K562 (cell line): ENCODE data around the gene EVC. TPM values are rescaled to one million over a fixed set of nuclear protein-coding genes. Genes with fewer than 3 reads are reported as not detected.

ENCODE experiments used
- ATAC-seq: fragments of 200-7000 bp; cut with Tn5 transposase; 3 replicates; pipeline ENCODE4 v1.9.1; 2020; ENCODE audit warnings: moderate library complexity
- BruUV-seq: library from RNA; stranded (reverse); fragments of 400-500 nt; replicated peaks from 2 replicates; lab custom pipeline; 2021; lab: Mats Ljungman, UMichigan
- CTCF ChIA-PET: fragments of 300-600 bp; formaldehyde crosslinking; extraction: SDS; loops from one replicate; lab custom pipeline; 2021; ENCODE audit warnings: low intra/inter-chr PET ratio; lab: Yijun Ruan, JAX
- POLR2A ChIA-PET: fragments of 300-600, 350-650 bp; sonication (Branson Sonifier 250); formaldehyde crosslinking; extraction: SDS; loops from one replicate; lab custom pipeline; 2021; ENCODE audit warnings: antibody characterized with exemption, inconsistent platforms; lab: Yijun Ruan, JAX
- DNase-seq, 4 experiments: peaks; one replicate each; pipeline versions ENCODE4 v3.0.0 to v3.0.0-alpha.2; 2011 to 2018; ENCODE audit warnings: low spot score in 3 of 4, mixed read lengths in 3 of 4; ENCODE audit errors: extremely low read depth in 1 of 4
- FAIRE-seq: peaks from 2 replicates; lab custom pipeline; 2011; peaks lifted over from hg19 to GRCh38; lab: Jason Lieb, UNC
- H2AFZ ChIP-seq: 2 replicates; pipeline ENCODE4 v1.6.0; 2011; ENCODE audit warnings: low read depth, low read length, control low read depth, inconsistent platforms
- H3K27ac ChIP-seq: fragments of 200-600 bp; 3 replicates; pipeline ENCODE4 v1.8.0; 2011; ENCODE audit warnings: low read depth, mild to moderate bottlenecking, control low read depth, inconsistent platforms, low read length, moderate library complexity, mixed read lengths; ENCODE audit errors: extremely low read depth
- H3K27me3 ChIP-seq, 2 experiments: fragments of 300-600 bp in 1 of 2; 2 replicates in 1 of 2; 3 replicates in 1 of 2; pipeline versions ENCODE4 v1.6.0 to v1.8.0; 2011; ENCODE audit warnings: inconsistent platforms in 2 of 2, low read length in 2 of 2, mild to moderate bottlenecking in 1 of 2, mixed read lengths in 1 of 2, moderate library complexity in 1 of 2; ENCODE audit not compliant: control insufficient read depth in 2 of 2, insufficient read depth in 2 of 2
- H3K36me3 ChIP-seq: fragments of 300-600 bp; 3 replicates; pipeline ENCODE4 v1.8.0; 2011; ENCODE audit warnings: mild to moderate bottlenecking, low read length, inconsistent platforms; ENCODE audit not compliant: control insufficient read depth, insufficient read depth
- H3K4me1 ChIP-seq, 2 experiments: fragments of 200-600 bp in 1 of 2; replicated peaks in 1 of 2; 2 replicates in 1 of 2; 3 replicates in 1 of 2; pipeline versions ENCODE4 v1.5.1 to v1.8.0; 2011; ENCODE audit warnings: inconsistent platforms in 2 of 2, low read length in 2 of 2, mild to moderate bottlenecking in 1 of 2, mixed read lengths in 1 of 2, moderate library complexity in 1 of 2; ENCODE audit not compliant: control insufficient read depth in 2 of 2, insufficient read depth in 2 of 2
- H3K4me2 ChIP-seq: 2 replicates; pipeline ENCODE4 v1.6.1; 2011; ENCODE audit warnings: low read length, control low read depth, inconsistent platforms, mixed read lengths; ENCODE audit not compliant: insufficient read depth
- H3K4me3 ChIP-seq: fragments of 200-600 bp; sonication (generic), shearing (Covaris generic); 2 replicates; pipeline ENCODE4 v1.5.1; 2016; ENCODE audit warnings: control low read depth, inconsistent platforms
- H3K79me2 ChIP-seq: fragments of 200-600 bp; 3 replicates; pipeline ENCODE4 v1.8.0; 2011; ENCODE audit warnings: low read length, inconsistent platforms; ENCODE audit not compliant: control insufficient read depth, insufficient read depth
- H3K9ac ChIP-seq, 2 experiments: 2 replicates each; pipeline versions ENCODE4 v1.6.0 to v1.6.1; 2011; ENCODE audit warnings: low read depth in 2 of 2, low read length in 2 of 2, control low read depth in 1 of 2, inconsistent platforms in 1 of 2, mild to moderate bottlenecking in 1 of 2, mixed read lengths in 1 of 2; ENCODE audit not compliant: insufficient read depth in 1 of 2
- H3K9me1 ChIP-seq: one replicate; pipeline ENCODE4 v1.6.0; 2011; ENCODE audit warnings: inconsistent platforms, mild to moderate bottlenecking, low read length, moderate library complexity; ENCODE audit not compliant: control insufficient read depth, insufficient read depth
- H3K9me3 ChIP-seq: replicated peaks from 2 replicates; pipeline ENCODE4 v1.5.1; 2011; ENCODE audit warnings: low read depth, low read length, inconsistent platforms; ENCODE audit not compliant: control insufficient read depth, insufficient read depth
- H4K20me1 ChIP-seq: replicated peaks from 2 replicates; pipeline ENCODE4 v1.6.1; 2011; ENCODE audit warnings: low read length, inconsistent platforms, mixed read lengths; ENCODE audit not compliant: control insufficient read depth, insufficient read depth
- BCOR ChIP-seq: fragments of 450-650 bp; IDR thresholded peaks from 2 replicates; pipeline ENCODE4 v1.6.1; 2016
- FOSL1 ChIP-seq: fragments of 200-800 bp; sonication (Bioruptor generic); conservative IDR thresholded peaks from 2 replicates; pipeline ENCODE4 v1.6.1; 2016; ENCODE audit warnings: missing genetic modification characterization, missing compliant biosample characterization
- FOXP1 ChIP-seq: sonication (generic); formaldehyde crosslinking; IDR thresholded peaks from 2 replicates; pipeline ENCODE4 v1.8.0; 2022; ENCODE audit warnings: mild to moderate bottlenecking, missing genetic modification reagents
- FUS ChIP-seq: fragments of 200-400 bp; formaldehyde crosslinking; optimal IDR thresholded peaks from 2 replicates; pipeline ENCODE3; 2017; ENCODE audit warnings: low read depth, low read length
- HES1 ChIP-seq: fragments of 450-650 bp; IDR thresholded peaks from 2 replicates; pipeline ENCODE4 v1.6.1; 2016; ENCODE audit warnings: low read depth, mild to moderate bottlenecking, moderate library complexity
- HNRNPUL1 ChIP-seq: fragments of 200-400 bp; formaldehyde crosslinking; IDR thresholded peaks from 2 replicates; pipeline ENCODE4 v1.6.1; 2017; ENCODE audit warnings: low read length
- RFX5 ChIP-seq: IDR thresholded peaks from 2 replicates; pipeline ENCODE4 v1.6.1; 2011; ENCODE audit warnings: low read depth, mild to moderate bottlenecking, improper control_type of control experiment, low read length
- SIN3B ChIP-seq: fragments of 450-650 bp; IDR thresholded peaks from 2 replicates; pipeline ENCODE4 v1.6.1; 2017; ENCODE audit warnings: low read depth, mild to moderate bottlenecking, moderate library complexity
- ZBTB43 ChIP-seq: sonication (generic); formaldehyde crosslinking; IDR thresholded peaks from 2 replicates; pipeline ENCODE4 v1.8.0; 2023; ENCODE audit warnings: mild to moderate bottlenecking, missing genetic modification reagents
- ZNF24 ChIP-seq: fragments of 450-650 bp; IDR thresholded peaks from 2 replicates; pipeline ENCODE4 v1.6.1; 2016
- ZNF76 ChIP-seq: fragments of 250-450 bp; sonication (Bioruptor Pico); IDR thresholded peaks from 2 replicates; pipeline ENCODE4 v1.4.0; 2020; ENCODE audit warnings: mild to moderate bottlenecking, moderate library complexity, borderline replicate concordance
- WGBS: fragments of 100-300 bp; shearing (Covaris generic); methylation state at CpG from one replicate; pipeline ENCODE4 v1.1.6; 2016; ENCODE audit warnings: low coverage, mixed read lengths; ENCODE audit not compliant: insufficient coverage; ENCODE audit errors: missing lambda C conversion rate; 5-methylcytosine and 5-hydroxymethylcytosine counted together
- in situ Hi-C: fragments of 300-500 bp; cut with MboI; formaldehyde crosslinking; loops from 4 replicates; pipeline ENCODE4 v1.15.0; 2018; ENCODE audit warnings: inconsistent platforms, mixed read lengths
- intact Hi-C: fragments of 100-400 bp; cut with micrococcal nuclease; formaldehyde crosslinking; loops from 2 replicates; pipeline ENCODE4 v1.14.2; 2022
- polyA plus RNA-seq, 8 experiments: library from polyadenylated mRNA; depleted of rRNA in 4 of 8; stranded (reverse) in 5 of 8; unstranded in 3 of 8; fragments of >200 nt; fragmentation: Nextera tagmentation in 2 of 8; fragmentation: Illumina TruSeq in 1 of 8; extraction: Ambion mirVana in 2 of 8; extraction: Trizol in 1 of 8; gene quantifications; 2 replicates each; pipeline versions ENCODE4 v1.2.1 to v1.2.3, GENCODE V29; 2011 to 2014; ENCODE audit warnings: inconsistent platforms in 1 of 8, missing spikeins in 1 of 8
- total RNA-seq, 7 experiments: library from RNA; depleted of rRNA in 6 of 7; stranded (reverse); fragments of >200 nt in 6 of 7; fragmentation: Illumina TruSeq in 2 of 7; extraction: Trizol in 2 of 7; gene quantifications; 2 replicates each; pipeline versions ENCODE4 v1.2.1 to v1.2.3, GENCODE V29; 2011 to 2021; ENCODE audit warnings: low replicate concordance in 1 of 7

Gene EVC
- total and polyA plus RNA-seq, 9 of the 15 experiments (the other 6 are each of a cell fraction or from before 2014, with no cell fraction given): 0.03 to 3.2 (median 1.1) TPM

- in situ Hi-C loops: no loop called here
- H3K4me1 ChIP-seq: no peaks in the 10 kb centered on the region
- no peaks in the 10 kb centered on the region for H3K9me1 ChIP-seq
- FAIRE-seq (no peak), DNase-seq (no peak)
- no peak overlapping the region for H2AFZ ChIP-seq
- H3K79me2 ChIP-seq: no peaks in the 10 kb centered on the region
- intact Hi-C loops: no loop called here
- TF ChIP-seq ZNF24: no peak
- TF ChIP-seq ZNF76 (CRISPR knock-in tag): no peak
- TF ChIP-seq FOXP1 (CRISPR knock-in tag): no peak
- no peak for TF ChIP-seq FUS
- no peak for TF ChIP-seq RFX5
- no peak for TF ChIP-seq FOSL1 (tag)
- TF ChIP-seq SIN3B: no peak
- no peak for TF ChIP-seq HNRNPUL1
- TF ChIP-seq HES1: no peak
- no peak for TF ChIP-seq BCOR
- no peak for TF ChIP-seq ZBTB43 (CRISPR knock-in tag)
- TF ChIP-seq, all 486 proteins: peak for 0
- 6% methylated on average over 19 of the region's 19 CpGs for WGBS
- Histone ChIP-seq H3K4me3 (no peak overlapping the region), H3K27ac (no peak overlapping the region), H3K4me2 (no peak overlapping the region), H3K27me3 (peaks cover 6 to 12% of the 10 kb centered on the region in 2 experiments; a peak in 2 of 5 replicates), H4K20me1 (no peaks in the 10 kb centered on the region; the same call in 1 of the 2 replicates), H3K9ac (no peak overlapping the region), H3K36me3 (no peaks in the 10 kb centered on the region), H3K9me3 (no peaks in the 10 kb centered on the region)
- CTCF ChIA-PET: no interaction called here
- ATAC-seq: no peak
- BruUV-seq: no TSS peak
- POLR2A ChIA-PET: no interaction called here
Observed at GRCh38 chr4:5825321-5826041, 114.5 kb downstream of the EVC start.
